Body of pancreas (tissue), 4 donors: ENCODE measurements around the gene DNER. TPM values are rescaled to one million over a fixed set of nuclear protein-coding genes. Genes with fewer than 3 reads are reported as not detected.

Experiments used
- ATAC-seq: fragments of 150-250 bp; one replicate; pipeline ENCODE4 v1.9.1; 2016
- DNase-seq, 4 donors: peaks; one replicate each; pipeline ENCODE4 v3.0.0-alpha.2; 2019
- H3K27ac ChIP-seq, 4 donors: fragments of 200-600 bp; sonication (generic); 1 replicate in 3 of 4; 2 replicates in 1 of 4; pipeline versions ENCODE4 v1.5.1 to v1.6.1; 2016 to 2019; ENCODE audit warnings: mild to moderate bottlenecking in 1 of 4, mixed read lengths in 1 of 4, moderate library complexity in 1 of 4
- H3K27me3 ChIP-seq, 2 donors: fragments of 200-600 bp; sonication (generic); one replicate each; pipeline ENCODE4 v1.6.0; 2016; ENCODE audit warnings: mild to moderate bottlenecking in 1 of 2
- H3K36me3 ChIP-seq, 2 donors: fragments of 200-600 bp; sonication (generic); replicated peaks in 1 of 2; 2 replicates each; pipeline ENCODE4 v1.5.1; 2016; ENCODE audit warnings: low read depth in 2 of 2; ENCODE audit not compliant: insufficient read depth in 1 of 2
- H3K4me1 ChIP-seq: fragments of 200-600 bp; sonication (generic); one replicate; pipeline ENCODE4 v1.6.0; 2016
- H3K4me3 ChIP-seq, 2 donors: fragments of 200-600 bp; sonication (generic); 1 replicate in 1 of 2; 2 replicates in 1 of 2; pipeline ENCODE4 v1.5.1; 2016 to 2019
- H3K9me3 ChIP-seq, 3 donors: fragments of 200-600 bp; sonication (generic); 1 replicate in 2 of 3; 2 replicates in 1 of 3; pipeline ENCODE4 v1.5.1; 2016
- POLR2A ChIP-seq, 3 donors: fragments of 450-650 bp; IDR thresholded peaks; one replicate each; pipeline ENCODE4 v1.6.1; 2016; ENCODE audit warnings: antibody characterized with exemption in 3 of 3, mild to moderate bottlenecking in 2 of 3
- WGBS, 2 donors: methylation state at CpG; one replicate each; pipeline ENCODE4 v1.1.5; 2017; 5-methylcytosine and 5-hydroxymethylcytosine counted together
- intact Hi-C: fragments of 100-400 bp; cut with DNase I; formaldehyde crosslinking; loops from one replicate; pipeline ENCODE4 v1.15.1; 2023
- total RNA-seq, 2 donors: library from RNA; depleted of rRNA; stranded (reverse); fragments of >200 nt; gene quantifications; one replicate each; pipeline ENCODE4 v1.1.0, GENCODE V29; 2016
- TF ChIP-seq, protein P1 (sequence below), 7 experiments: fragments of 450-650 bp in 4 of 7; fragments of 200-600 bp in 3 of 7; sonication (generic) in 3 of 7; IDR thresholded peaks; one replicate each; pipeline ENCODE4 v1.5.1; 2016 to 2019; ENCODE audit warnings: antibody characterized with exemption in 7 of 7

DNER gene
- total RNA-seq, 2 donors from 2014 or later: 0.78 to 1.3 TPM

GRCh38 chr2:229652796-229653195 lies 61.6 kb downstream of the DNER start:
- Histone ChIP-seq H3K27me3 (no peaks in the 10 kb centered on the region), H3K4me3 (no peak overlapping the region), H3K9me3 (no peaks in the 10 kb centered on the region), H3K4me1 (peaks cover 11% of the 10 kb centered on the region), H3K36me3 (no peaks in the 10 kb centered on the region), H3K27ac (no peak overlapping the region)
- ATAC-seq: no peak
- no peak for TF ChIP-seq POLR2A (IDR thresholded peaks at IDR 0.05)
- TF ChIP-seq, protein P1, sequence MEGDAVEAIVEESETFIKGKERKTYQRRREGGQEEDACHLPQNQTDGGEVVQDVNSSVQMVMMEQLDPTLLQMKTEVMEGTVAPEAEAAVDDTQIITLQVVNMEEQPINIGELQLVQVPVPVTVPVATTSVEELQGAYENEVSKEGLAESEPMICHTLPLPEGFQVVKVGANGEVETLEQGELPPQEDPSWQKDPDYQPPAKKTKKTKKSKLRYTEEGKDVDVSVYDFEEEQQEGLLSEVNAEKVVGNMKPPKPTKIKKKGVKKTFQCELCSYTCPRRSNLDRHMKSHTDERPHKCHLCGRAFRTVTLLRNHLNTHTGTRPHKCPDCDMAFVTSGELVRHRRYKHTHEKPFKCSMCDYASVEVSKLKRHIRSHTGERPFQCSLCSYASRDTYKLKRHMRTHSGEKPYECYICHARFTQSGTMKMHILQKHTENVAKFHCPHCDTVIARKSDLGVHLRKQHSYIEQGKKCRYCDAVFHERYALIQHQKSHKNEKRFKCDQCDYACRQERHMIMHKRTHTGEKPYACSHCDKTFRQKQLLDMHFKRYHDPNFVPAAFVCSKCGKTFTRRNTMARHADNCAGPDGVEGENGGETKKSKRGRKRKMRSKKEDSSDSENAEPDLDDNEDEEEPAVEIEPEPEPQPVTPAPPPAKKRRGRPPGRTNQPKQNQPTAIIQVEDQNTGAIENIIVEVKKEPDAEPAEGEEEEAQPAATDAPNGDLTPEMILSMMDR (IDR thresholded peaks at IDR 0.05): no peak
- 25 to 50% methylated on average over 5 of the region's 5 CpGs for WGBS, 2 donors
- no peak for DNase-seq
- intact Hi-C loops: no loop called here

DNA sequence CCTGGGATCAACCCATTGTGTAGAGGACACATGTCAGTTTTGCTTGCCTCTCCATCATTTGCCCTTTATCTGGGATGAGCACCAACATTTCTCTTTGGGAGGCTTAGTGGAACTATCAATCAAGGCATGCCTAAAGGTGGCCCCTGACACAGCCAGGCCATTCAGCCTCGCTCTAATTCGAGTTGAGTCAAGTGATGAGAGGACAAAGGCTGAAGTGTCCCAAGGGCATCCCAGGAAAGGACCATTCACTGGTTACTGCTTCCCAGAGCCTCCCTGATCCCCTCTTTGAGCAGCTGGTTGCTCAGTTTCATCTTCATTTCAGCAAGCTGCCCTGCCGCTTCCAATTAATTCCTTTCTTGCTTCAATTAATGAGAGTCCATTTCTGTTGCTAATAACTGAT lies 63.5 kb downstream of the DNER start:
- Histone ChIP-seq H3K4me1 (peaks cover 11% of the 10 kb centered on the region), H3K27me3 (no peaks in the 10 kb centered on the region), H3K9me3 (no peaks in the 10 kb centered on the region), H3K27ac (no peak overlapping the region), H3K36me3 (no peaks in the 10 kb centered on the region), H3K4me3 (no peak overlapping the region)
- DNase-seq (no peak), ATAC-seq (no peak)
- intact Hi-C loops: no loop called here
- 89 to 96% methylated on average over 3 of the region's 3 CpGs for WGBS, 2 donors
- no peak for TF ChIP-seq POLR2A (IDR thresholded peaks at IDR 0.05)
- TF ChIP-seq, protein P1 (IDR thresholded peaks at IDR 0.05): no peak

DNA sequence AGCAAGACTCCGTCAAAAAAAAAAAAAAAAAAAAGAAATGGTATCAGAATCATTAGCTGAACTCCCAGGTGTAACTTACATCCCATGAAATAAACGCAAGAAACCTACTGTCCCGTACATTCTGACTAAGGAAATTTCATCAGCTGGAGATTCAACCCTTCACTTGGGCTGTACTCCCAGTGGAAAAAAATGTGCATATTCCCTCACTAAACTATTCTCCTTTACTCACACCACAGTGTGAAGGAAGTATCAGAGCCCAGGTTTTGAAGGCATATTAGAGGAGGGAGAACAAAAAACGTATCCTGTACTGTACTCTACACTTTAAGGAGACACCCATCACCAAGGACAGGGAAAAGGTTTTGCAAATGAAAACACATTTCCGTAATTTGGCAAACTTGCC lies 64.3 kb downstream of the DNER start:
- Histone ChIP-seq H3K9me3 (no peaks in the 10 kb centered on the region), H3K36me3 (no peaks in the 10 kb centered on the region), H3K4me3 (no peak overlapping the region), H3K27me3 (no peaks in the 10 kb centered on the region), H3K27ac (no peak overlapping the region), H3K4me1 (peaks cover 11% of the 10 kb centered on the region)
- intact Hi-C loops: no loop called here
- ATAC-seq (no peak), DNase-seq (no peak)
- TF ChIP-seq, protein P1 (IDR thresholded peaks at IDR 0.05): no peak
- TF ChIP-seq POLR2A (IDR thresholded peaks at IDR 0.05): no peak
- WGBS, 2 donors: 84 to 88% methylated on average over 5 of the region's 5 CpGs

DNA sequence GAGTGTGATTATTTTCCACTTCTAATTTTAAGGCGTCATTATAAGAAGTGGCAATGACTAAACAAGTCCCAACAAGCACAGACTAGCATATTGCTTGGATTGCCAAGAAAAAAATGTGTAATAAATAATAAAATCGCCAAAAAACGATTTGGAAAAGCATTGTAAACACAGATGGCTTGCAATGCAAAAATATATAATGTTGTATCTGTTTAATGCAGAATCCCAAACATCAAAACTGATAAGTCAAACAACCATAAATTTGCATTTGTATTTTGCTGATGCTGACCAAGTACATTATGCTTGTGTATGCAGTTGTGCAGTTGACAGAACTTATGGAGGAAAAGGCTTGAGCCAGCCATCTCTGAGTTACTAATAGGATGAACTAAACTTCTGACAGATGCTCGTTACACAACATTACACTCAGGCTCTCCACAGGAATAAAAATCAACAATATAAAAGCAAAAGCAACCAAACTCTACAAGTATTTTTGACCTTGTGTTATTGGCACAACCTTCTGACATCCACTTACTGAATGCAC lies 68.1 kb downstream of the DNER start:
- Histone ChIP-seq H3K27me3 (no peaks in the 10 kb centered on the region), H3K36me3 (no peaks in the 10 kb centered on the region), H3K4me1 (peaks cover 8% of the 10 kb centered on the region), H3K4me3 (no peak overlapping the region), H3K9me3 (no peaks in the 10 kb centered on the region), H3K27ac (no peak overlapping the region)
- WGBS, 2 donors: 67 to 71% methylated on average over 4 of the region's 4 CpGs
- ATAC-seq: no peak
- TF ChIP-seq, protein P1 (IDR thresholded peaks at IDR 0.05): no peak
- TF ChIP-seq POLR2A (IDR thresholded peaks at IDR 0.05): no peak
- intact Hi-C loops: no loop called here
- no peak for DNase-seq

DNA sequence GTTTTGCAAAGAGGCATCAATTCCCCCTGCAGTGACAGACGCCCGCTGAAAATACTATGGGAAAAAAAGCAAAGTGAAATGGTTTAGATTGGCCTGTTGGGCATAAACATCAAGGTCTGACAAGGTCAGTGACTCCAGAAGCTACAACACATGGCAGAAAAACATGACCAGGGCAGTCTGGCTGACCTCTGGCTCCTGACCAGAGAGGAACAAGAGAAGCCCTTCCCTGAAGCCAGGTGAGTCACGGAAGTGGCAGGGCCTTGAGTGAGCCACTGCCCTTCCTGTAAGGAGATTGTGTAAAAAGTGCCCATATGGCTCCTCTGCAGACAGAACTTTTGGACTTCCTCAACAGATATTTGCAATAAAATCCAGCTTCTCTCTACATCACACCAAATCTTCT lies 72.0 kb downstream of the DNER start:
- TF ChIP-seq POLR2A (IDR thresholded peaks at IDR 0.05): no peak
- TF ChIP-seq, protein P1 (IDR thresholded peaks at IDR 0.05): no peak
- WGBS, 2 donors: 48 to 50% methylated on average over 3 of the region's 3 CpGs
- Histone ChIP-seq H3K4me1 (peaks cover 8% of the 10 kb centered on the region), H3K27ac (peak overlapping the region in 1 of 4 donors; percentile 45), H3K36me3 (no peaks in the 10 kb centered on the region), H3K27me3 (no peaks in the 10 kb centered on the region), H3K4me3 (no peak overlapping the region), H3K9me3 (no peaks in the 10 kb centered on the region)
- ATAC-seq: peak; percentile 62
- intact Hi-C loops: no loop called here
- DNase-seq: peak; percentile 25 to 75 (median 56)
